GM15510 (cell line): ENCODE measurements around the gene JSRP1.

Experiments
- POLR2A ChIP-seq: IDR thresholded peaks from 3 replicates; pipeline ENCODE4 v1.6.1; 2011; ENCODE audit warnings: borderline replicate concordance; ENCODE audit not compliant: insufficient read length; ENCODE audit errors: extremely low read depth

JSRP1 gene

GRCh38 chr19:2254064-2254872 is 1.9 kb downstream of the JSRP1 start:
- TF ChIP-seq POLR2A: no peak

- no peak for TF ChIP-seq POLR2A
Measured at GRCh38 chr19:2253106-2254063, 2.8 kb downstream of the JSRP1 start.

GRCh38 chr19:2252797-2253105 is 3.5 kb downstream of the JSRP1 start:
- TF ChIP-seq POLR2A: no peak

- TF ChIP-seq POLR2A: no peak
Measured at GRCh38 chr19:2252055-2252796, 4.0 kb downstream of the JSRP1 start.

GRCh38 chr19:2251106-2252054 is 4.8 kb downstream of the JSRP1 start:
- TF ChIP-seq POLR2A: no peak

GRCh38 chr19:2250766-2251105 is 5.5 kb downstream of the JSRP1 start:
- TF ChIP-seq POLR2A: no peak

GRCh38 chr19:2249880-2250765 is 6.1 kb downstream of the JSRP1 start:
- TF ChIP-seq POLR2A: no peak

- TF ChIP-seq POLR2A: no peak
Measured at GRCh38 chr19:2249010-2249866, 7.0 kb downstream of the JSRP1 start, which contains the start of gene AMH. Gene AMH (plus strand): TSS chr19:2249323. CDS start chr19:2249333, 10 bp downstream.

- TF ChIP-seq POLR2A: no peak
Measured at GRCh38 chr19:2248136-2249009, 7.8 kb downstream of the JSRP1 start.

- no peak for TF ChIP-seq POLR2A
Measured at GRCh38 chr19:2247433-2248101, 8.7 kb downstream of the JSRP1 start.

GRCh38 chr19:2246801-2247361 is 9.3 kb downstream of the JSRP1 start:
- TF ChIP-seq POLR2A: no peak
